ENCODE data around the gene ACOT6. TPM values are rescaled to one million over a fixed set of nuclear protein-coding genes. Genes with fewer than 3 reads are reported as not detected.
"Not testable (repeated sequence)": the region's sequence is repeated elsewhere in the genome, so short reads cannot be mapped to it uniquely, and the experiment has no call there.

ACOT6 gene
- total RNA-seq, 1 donor from 2014 or later = not detected

DNA sequence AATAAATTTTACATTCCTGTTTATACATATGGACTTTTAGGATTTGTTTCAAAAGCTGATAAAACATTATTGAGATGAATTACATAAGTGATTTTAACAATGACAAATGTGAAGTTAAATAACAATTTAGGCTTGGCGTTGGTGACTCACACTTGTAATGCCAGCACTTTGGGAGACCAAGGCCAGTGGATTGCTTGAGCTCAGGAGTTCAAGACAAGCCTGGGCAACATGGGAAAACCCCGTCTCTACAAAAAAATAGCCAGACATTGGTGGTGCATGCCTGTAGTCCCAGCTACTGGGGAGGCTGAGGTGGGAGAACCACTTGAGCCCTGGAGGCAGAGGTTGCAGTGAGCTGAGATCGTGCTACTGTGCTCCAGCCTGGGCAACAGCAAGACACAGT lies 35.9 kb upstream of the ACOT6 start:
- TF ChIP-seq, protein P1, sequence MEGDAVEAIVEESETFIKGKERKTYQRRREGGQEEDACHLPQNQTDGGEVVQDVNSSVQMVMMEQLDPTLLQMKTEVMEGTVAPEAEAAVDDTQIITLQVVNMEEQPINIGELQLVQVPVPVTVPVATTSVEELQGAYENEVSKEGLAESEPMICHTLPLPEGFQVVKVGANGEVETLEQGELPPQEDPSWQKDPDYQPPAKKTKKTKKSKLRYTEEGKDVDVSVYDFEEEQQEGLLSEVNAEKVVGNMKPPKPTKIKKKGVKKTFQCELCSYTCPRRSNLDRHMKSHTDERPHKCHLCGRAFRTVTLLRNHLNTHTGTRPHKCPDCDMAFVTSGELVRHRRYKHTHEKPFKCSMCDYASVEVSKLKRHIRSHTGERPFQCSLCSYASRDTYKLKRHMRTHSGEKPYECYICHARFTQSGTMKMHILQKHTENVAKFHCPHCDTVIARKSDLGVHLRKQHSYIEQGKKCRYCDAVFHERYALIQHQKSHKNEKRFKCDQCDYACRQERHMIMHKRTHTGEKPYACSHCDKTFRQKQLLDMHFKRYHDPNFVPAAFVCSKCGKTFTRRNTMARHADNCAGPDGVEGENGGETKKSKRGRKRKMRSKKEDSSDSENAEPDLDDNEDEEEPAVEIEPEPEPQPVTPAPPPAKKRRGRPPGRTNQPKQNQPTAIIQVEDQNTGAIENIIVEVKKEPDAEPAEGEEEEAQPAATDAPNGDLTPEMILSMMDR (IDR thresholded peaks at IDR 0.05; ENCODE audit: unreplicated experiment) = no peak
- H3K4me3 Mint-ChIP-seq (ENCODE audit: unreplicated experiment) = no peak overlapping the region
- peaks cover 5% of the 10 kb centered on the region for H3K36me3 Mint-ChIP-seq (ENCODE audit: low read depth, unreplicated experiment)
- H3K4me1 Mint-ChIP-seq (ENCODE audit: unreplicated experiment) = no peaks in the 10 kb centered on the region
- H3K27me3 Mint-ChIP-seq (ENCODE audit: unreplicated experiment) = peaks cover 4% of the 10 kb centered on the region
- no peak for DNase-seq (ENCODE audit: low spot score)
- no peak overlapping the region for H3K27ac Mint-ChIP-seq (ENCODE audit: unreplicated experiment)
- no peaks in the 10 kb centered on the region for H3K9me3 Mint-ChIP-seq (ENCODE audit: unreplicated experiment)

DNA sequence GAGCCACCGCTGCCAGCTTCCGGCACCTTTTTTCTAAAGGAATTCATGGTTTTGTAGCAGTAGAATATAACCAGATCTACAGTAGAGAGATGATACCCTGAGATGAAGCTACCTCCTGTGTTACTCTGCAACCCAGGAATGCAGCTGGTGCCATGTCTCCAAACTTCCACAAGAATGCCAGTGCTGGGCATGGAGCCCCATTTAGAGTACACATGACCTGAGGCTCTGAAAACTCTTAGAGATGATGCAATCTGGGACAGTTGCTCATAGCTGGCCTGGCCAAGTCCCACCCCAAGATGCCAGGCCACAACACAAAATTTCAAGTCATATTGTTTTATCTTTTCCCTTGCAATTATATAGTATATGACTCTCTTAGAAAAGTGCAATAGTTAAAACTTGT lies 35.1 kb upstream of the ACOT6 start:
- H3K27me3 Mint-ChIP-seq (ENCODE audit: unreplicated experiment); H3K36me3 Mint-ChIP-seq (ENCODE audit: low read depth, unreplicated experiment): not testable (repeated sequence)

DNA sequence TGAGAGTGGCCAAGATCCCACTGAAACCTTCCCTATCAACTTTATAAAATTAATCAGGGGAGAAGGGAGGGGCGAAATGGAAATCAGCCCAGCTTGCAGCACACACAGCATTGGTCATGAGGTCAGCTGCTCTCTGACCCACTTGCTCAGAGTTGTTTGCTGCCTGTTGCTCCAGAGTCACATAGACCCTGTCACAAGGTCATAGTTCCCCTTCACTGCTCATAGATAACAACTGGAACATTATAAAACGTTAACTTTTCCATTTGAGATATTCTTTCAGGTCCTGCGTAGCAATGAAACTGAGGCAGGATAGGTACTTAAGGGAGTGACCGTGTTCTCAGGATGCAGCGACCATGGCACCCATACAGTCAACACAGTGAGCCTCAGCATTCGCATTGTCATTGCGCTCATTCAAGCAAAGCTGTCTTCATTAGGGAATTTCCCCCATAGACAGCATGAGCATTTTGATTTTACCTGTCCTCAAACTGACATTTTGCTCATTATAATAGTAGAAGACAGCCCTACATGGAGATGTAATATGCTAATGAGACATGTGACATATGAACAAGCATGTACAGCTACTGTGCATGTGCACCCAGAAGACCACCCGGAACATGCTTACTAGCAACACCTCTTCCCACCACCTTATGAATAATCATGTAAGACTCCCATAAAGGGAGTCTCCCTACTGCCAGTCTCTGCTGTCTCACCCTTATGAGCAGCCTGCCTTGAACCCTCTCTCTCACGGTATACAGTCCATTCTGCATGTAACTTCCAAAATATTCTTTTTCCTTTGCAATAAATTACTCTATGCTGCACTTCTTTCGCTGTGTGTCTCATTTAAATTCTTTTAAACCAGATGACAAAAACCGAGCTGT lies 30.0 kb upstream of the ACOT6 start:
- not testable (repeated sequence) for H3K9me3 Mint-ChIP-seq (ENCODE audit: unreplicated experiment); H3K27me3 Mint-ChIP-seq (ENCODE audit: unreplicated experiment); H3K4me1 Mint-ChIP-seq (ENCODE audit: unreplicated experiment); H3K36me3 Mint-ChIP-seq (ENCODE audit: low read depth, unreplicated experiment); H3K27ac Mint-ChIP-seq (ENCODE audit: unreplicated experiment); H3K4me3 Mint-ChIP-seq (ENCODE audit: unreplicated experiment); DNase-seq (ENCODE audit: low spot score)

More for the DNA sequence above, 35.1 kb upstream of the ACOT6 start:
- H3K27ac Mint-ChIP-seq (ENCODE audit: unreplicated experiment); H3K9me3 Mint-ChIP-seq (ENCODE audit: unreplicated experiment); DNase-seq (ENCODE audit: low spot score); H3K4me1 Mint-ChIP-seq (ENCODE audit: unreplicated experiment); H3K4me3 Mint-ChIP-seq (ENCODE audit: unreplicated experiment): not testable (repeated sequence)

DNA sequence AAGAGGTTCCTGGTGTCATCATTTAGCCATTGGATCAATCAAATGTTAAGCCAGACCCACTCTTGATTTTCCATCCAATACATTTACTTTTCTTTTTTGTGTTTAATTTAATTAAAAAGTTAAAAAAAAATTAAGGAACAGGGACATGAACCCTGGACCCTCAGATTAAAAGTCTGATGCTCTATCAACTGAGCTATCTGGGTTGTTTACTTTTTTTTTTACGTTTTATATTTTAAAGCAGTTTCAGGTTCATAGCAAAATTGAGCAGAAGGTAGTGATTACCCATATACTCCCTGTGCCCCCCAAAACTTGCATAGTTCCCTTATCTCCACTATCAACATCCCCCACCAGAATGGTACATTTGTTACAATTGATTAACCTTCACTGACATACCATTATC lies 23.6 kb upstream of the ACOT6 start:
- H3K4me1 Mint-ChIP-seq (ENCODE audit: unreplicated experiment) = no peaks in the 10 kb centered on the region
- DNase-seq (ENCODE audit: low spot score) = no peak
- peaks cover 6% of the 10 kb centered on the region for H3K27me3 Mint-ChIP-seq (ENCODE audit: unreplicated experiment)
- H3K27ac Mint-ChIP-seq (ENCODE audit: unreplicated experiment) = no peak overlapping the region
- no peaks in the 10 kb centered on the region for H3K9me3 Mint-ChIP-seq (ENCODE audit: unreplicated experiment)
- TF ChIP-seq, protein P1 (IDR thresholded peaks at IDR 0.05; ENCODE audit: unreplicated experiment) = no peak
- H3K4me3 Mint-ChIP-seq (ENCODE audit: unreplicated experiment) = no peak overlapping the region
- no peaks in the 10 kb centered on the region for H3K36me3 Mint-ChIP-seq (ENCODE audit: low read depth, unreplicated experiment)

DNA sequence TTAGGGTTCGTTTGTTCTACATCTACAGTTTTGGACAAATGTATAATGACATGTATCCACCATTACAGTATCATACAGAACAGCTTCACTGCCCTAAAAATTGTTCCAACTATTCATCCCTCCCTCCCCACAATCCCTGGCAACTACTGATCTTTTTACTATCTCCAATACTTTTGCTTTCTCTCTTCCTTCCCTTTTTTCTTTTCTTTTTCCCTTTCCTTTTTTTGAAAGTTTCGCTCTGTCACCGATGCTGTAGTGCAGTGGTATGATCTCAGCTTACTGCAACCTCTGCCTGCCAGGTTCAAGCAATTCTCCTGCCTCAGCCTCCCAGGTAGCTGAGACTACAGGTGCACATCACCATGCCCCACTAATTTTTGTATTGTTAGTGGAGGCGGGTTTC lies 23.2 kb upstream of the ACOT6 start:
- no peaks in the 10 kb centered on the region for H3K9me3 Mint-ChIP-seq (ENCODE audit: unreplicated experiment)
- H3K4me1 Mint-ChIP-seq (ENCODE audit: unreplicated experiment) = no peaks in the 10 kb centered on the region
- H3K27me3 Mint-ChIP-seq (ENCODE audit: unreplicated experiment) = peaks cover 6% of the 10 kb centered on the region
- DNase-seq (ENCODE audit: low spot score) = no peak
- TF ChIP-seq, protein P1 (IDR thresholded peaks at IDR 0.05; ENCODE audit: unreplicated experiment) = no peak
- H3K36me3 Mint-ChIP-seq (ENCODE audit: low read depth, unreplicated experiment) = no peaks in the 10 kb centered on the region
- no peak overlapping the region for H3K27ac Mint-ChIP-seq (ENCODE audit: unreplicated experiment)
- H3K4me3 Mint-ChIP-seq (ENCODE audit: unreplicated experiment) = no peak overlapping the region

DNA sequence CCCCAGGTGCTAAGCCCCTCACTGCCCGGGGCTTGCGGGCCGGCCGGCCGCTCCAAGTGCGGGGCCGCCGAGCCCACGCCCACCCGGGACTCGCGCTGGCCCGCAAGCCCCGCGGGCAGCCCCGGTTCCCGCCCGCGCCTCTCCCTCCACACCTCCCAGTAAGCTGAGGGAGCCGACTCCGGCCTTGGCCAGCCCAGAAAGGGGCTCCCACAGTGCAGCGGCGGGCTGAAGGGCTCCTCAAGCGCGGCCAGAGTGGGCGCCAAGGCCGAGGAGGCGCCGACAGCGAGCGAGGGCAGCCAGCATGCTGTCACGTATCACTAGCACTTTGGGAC lies 21.7 kb upstream of the ACOT6 start:
- H3K4me1 Mint-ChIP-seq (ENCODE audit: unreplicated experiment); H3K36me3 Mint-ChIP-seq (ENCODE audit: low read depth, unreplicated experiment); H3K27me3 Mint-ChIP-seq (ENCODE audit: unreplicated experiment); H3K4me3 Mint-ChIP-seq (ENCODE audit: unreplicated experiment); H3K9me3 Mint-ChIP-seq (ENCODE audit: unreplicated experiment); DNase-seq (ENCODE audit: low spot score); H3K27ac Mint-ChIP-seq (ENCODE audit: unreplicated experiment): not testable (repeated sequence)

Data from endothelial cell (in vitro differentiated cells).